ENCODE data around the gene CELSR1.
A peak's percentile ranks its signal among the peaks of the same experiment; 100 is the strongest.

Gene CELSR1

DNA sequence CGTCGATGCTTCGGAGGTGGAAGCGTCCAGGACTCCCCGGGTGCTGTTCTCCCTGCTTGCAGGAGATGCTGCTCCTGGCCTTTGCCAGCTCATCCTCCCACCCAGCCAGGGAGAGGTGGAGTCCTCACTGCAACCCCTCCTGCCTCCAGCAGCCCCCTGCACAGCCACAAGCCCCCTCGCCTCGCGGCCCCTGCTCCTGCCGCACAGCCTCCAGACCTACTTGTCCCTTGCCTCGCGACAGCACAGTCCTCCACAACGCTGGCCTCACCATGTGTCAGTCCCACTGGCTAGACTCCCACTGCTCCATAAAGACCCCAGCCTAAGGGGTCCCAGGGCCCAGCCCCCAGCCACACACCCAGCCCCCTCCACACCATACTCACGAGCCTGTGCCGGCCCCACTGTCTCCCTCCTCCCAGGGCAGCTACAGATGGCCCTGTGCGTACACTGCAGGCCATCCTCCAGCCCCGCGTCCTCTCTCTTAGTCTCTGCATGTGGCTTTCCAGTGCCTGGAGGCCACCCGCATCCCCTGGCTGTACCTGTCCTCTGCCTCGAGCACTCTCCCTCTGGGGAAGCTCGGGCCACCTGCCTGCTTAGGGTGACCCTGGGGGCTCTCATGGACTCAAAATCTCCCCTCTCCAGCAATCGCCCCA lies 91.5 kb downstream of the CELSR1 start:
- no peak for DNase-seq (ENCODE audit: low spot score)

- no peak for DNase-seq (ENCODE audit: low spot score)
These were observed 93.0 kb downstream of the CELSR1 start for GRCh38 chr22:46444390-46444854.

DNA sequence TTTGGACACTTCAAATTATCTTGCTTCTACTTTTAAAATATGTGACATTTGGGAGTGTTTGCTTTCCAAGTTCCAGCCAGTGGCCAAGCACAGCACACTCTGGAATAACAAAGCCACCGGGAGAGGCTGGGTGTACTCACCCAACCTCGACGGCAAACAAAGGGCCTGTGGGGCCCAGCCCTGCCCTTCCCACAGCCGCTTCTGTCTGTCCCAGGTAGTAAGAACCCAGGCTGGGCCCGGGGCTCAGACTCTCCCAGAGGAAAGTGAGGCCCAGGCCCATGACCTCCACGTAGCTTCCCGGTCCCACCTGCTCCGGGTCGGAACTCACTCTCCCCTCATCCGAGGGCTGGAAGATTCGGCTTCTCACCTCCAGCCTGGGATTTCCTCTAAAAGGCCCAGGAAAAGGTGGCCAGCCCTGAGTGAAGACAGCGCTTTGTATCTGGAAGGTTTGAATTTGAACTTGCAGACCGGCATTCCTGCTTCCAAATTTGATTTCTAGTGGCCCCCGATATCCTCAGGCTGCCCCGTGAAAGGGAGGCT lies 93.5 kb downstream of the CELSR1 start:
- DNase-seq (ENCODE audit: low spot score), result no peak

DNA sequence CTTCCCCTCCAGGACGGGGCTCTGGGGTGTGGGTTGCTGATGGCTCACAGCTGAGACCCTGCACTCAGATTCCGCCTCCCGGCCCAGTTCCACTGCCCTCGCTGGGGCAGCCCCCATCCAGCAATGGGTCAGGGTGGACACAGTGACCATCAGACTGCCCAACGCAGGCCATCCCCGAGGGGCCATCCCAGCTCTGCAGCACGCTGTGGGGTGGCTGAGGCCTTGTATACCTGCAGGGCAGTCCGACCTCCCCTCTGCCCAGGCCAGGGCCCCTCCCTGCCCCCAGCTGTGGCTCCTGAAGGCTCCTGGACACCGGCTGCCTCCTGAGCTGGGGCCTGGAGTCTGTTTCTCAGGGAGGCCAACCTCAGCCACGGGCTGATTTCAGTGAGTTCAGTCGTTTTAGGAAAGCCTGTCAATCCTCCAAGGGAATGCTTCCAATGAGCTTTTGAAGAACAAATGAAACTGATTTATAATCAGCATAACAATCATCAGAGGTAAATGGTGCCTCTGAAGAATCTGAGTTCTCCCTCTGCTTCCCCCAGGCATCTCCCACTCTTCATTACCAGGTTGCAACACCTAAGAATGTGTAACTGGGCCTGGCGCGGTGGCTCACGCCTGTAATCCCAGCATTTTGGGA lies 95.1 kb downstream of the CELSR1 start:
- no peak for DNase-seq (ENCODE audit: low spot score)

- no peak for DNase-seq (ENCODE audit: low spot score)
These were observed 97.6 kb downstream of the CELSR1 start for GRCh38 chr22:46439576-46440465.

DNA sequence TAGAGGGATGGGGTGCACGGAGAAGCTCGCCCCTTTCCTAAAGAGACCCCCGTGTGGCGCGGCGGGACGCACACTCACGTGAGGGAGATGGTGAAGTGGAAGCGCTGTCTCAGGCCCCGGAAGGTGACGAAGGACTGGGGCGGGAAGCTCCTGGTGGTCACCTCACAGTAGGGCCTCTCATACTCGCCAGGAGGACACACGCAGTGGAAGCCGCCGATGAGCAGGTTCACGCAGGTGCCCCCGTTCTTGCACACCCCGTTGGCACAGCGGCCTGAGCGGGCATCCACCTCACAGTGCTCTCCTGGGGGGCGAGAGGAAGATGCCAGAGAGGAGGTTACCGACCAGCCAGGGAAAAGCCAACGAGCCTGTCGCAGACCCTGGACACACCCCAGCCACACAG lies 98.3 kb downstream of the CELSR1 start:
- no peak for DNase-seq (ENCODE audit: low spot score)

DNA sequence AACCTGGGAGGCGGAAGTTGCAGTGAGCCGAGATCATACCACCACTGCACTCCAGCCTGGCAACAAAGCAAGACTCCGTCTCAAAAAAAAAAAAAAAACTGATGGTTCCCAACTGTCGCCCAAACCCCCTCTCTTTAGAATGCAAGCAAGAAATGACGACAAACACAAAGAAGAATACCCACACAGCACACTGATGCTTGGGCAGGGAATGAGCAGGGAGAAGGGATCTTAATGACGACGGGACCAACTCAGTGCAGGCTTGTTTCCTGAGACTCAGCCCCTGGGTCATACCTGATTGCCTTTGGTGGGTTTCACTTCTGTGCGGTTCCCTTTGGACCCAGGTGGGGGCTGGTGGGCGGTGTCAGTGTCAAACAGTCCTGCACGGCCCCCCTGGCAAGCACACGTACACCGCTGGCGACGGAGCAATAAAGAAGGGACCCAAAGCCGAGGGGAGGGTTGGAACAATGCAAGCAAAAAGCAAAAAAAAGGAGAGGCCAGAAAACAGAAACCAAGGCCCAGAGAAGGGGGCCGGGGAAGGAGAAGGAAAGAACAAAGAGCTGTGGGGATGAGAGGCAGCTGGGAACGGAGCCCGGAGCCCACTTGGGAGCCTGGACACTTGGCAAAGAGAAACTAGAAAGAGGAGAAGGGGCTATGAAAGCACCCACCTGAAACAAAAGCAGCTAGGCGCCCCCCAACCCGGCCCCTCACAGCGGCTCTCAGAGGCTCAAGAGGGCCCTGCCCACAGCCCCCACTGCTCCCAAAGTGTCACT lies 99.6 kb downstream of the CELSR1 start:
- no peak for DNase-seq (ENCODE audit: low spot score)

GRCh38 chr22:46436595-46437175 lies 100.7 kb downstream of the CELSR1 start:
- DNase-seq (ENCODE audit: low spot score), result no peak

GRCh38 chr22:46433318-46433717 lies 104.1 kb downstream of the CELSR1 start:
- no peak for DNase-seq (ENCODE audit: low spot score)

- no peak for DNase-seq (ENCODE audit: low spot score)
These were observed 105.0 kb downstream of the CELSR1 start for GRCh38 chr22:46432164-46433068.

DNA sequence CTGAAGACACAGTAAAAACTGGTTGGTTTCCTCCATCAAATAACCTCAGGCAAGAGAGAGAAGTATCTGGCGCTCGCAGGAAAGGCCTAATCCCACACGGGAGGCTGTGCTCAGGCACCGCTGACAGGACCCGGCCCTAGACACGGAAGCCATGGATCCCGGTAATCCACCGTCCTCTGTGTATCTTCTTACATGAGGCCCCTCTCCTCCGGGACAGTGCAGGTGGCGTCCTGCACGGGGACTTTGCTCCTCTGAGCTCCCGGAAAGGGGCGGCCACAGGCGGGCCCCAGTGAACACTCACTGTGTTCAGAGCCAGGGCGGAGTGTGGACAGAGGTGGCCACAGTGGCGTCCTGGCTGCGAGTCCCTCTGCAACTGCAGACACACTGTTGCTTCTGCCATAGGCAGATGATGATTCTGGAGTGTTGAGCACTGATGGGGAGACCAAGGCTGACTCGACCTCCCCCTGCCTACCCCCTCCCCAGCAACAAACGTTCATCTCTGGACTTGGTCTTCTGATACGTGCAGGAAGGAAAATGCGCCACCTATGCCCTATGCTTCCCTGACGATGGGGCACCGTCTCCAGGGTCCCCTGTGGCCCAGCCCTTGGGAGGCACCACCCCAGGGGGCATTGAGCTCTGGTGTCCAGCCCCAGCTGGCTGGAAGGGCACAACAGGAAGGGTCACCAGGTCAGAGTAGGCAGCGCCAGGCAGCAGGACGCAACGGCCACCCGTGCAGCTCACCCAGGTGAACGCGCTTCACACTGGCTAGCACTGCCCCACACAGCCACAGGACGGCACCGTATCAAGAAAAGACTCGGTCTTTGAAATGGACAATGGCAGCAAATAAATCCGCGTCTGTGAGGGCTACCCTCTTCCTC lies 106.2 kb downstream of the CELSR1 start:
- DNase-seq (ENCODE audit: low spot score), result no peak

DNA sequence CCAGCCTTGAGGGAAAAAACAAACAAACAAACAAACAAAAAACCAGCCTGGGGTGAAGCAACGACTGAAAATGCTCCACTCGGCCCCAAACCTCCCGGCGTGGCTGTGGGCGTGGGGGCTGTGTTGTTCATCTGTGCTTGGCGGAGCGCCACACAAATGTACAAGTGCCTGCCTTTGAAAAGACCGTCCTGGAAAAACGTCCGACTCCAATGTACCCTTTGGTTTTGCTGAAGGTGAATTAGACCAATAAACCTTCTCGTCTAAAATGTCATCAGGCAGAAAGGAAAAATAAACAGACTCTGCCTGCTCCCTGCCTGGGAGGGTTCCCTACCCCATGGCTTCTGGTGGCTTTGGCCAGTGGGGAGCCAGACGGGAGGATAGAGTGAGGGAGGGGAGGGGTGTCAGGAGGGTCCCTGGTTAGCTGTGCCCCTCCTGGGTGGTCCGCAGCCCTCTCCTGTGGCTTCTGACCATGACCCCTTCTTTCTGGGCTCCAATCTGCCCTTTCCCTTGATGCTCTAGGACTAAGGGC lies 108.0 kb downstream of the CELSR1 start:
- no peak for DNase-seq (ENCODE audit: low spot score)

DNA sequence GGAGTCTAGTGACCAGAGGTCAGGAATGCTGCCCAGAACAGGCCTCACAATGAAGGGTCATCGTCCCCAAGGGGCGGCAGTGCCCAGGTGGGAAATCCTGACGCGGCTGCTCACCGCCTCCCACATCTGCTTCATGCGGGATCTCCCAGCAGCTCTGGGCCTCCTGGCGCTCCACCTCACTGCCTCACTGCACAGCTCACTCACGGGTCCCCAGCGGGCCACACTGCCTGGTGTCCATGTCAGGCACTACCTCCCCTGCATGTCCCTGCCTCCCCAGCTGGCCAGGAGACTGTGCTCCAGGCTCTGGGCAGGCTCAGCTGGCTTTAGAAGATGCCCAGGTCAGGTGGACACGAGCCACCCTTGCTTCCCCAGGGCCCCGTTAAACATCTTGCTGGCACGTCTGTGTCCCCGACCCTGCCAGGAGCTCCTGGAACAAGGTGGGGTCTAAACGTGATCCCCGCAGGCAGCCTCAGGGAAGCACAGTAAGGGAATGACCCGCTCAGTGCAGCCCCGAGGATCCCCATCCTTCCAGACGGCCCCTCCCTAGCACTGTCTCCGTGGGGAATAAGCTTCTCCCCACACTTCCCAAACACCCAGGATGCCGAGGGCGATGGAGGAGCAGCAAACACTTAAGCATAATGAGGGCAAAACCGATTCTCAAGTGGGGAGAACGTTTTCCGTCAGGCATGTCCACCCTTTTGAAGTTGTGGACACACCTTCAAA lies 108.7 kb downstream of the CELSR1 start:
- DNase-seq (ENCODE audit: low spot score), result no peak

DNA sequence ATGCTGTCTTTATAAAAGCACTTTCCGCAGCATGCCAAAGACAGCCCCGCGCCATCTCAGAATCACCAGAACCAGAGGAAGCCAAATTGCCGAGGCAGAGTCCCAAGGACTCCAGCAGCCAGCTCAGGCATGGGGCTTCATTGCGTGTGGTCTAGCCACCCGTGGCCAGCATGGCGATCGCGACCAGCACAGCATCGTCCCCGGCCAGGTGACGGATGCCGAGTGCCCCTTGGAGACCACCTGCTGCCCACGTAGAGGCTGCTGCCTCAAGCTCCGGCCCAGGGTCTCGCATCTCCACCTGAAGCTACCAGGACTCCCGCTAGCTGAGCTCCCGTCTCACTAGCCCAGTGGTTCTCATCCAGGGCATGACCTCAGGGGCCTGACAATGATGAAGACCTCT lies 109.2 kb downstream of the CELSR1 start:
- no peak for DNase-seq (ENCODE audit: low spot score)

GRCh38 chr22:46425016-46425415 lies 112.4 kb downstream of the CELSR1 start:
- DNase-seq (ENCODE audit: low spot score), result no peak

- no peak for DNase-seq (ENCODE audit: low spot score)
These were observed 112.9 kb downstream of the CELSR1 start for GRCh38 chr22:46424496-46424895.

DNA sequence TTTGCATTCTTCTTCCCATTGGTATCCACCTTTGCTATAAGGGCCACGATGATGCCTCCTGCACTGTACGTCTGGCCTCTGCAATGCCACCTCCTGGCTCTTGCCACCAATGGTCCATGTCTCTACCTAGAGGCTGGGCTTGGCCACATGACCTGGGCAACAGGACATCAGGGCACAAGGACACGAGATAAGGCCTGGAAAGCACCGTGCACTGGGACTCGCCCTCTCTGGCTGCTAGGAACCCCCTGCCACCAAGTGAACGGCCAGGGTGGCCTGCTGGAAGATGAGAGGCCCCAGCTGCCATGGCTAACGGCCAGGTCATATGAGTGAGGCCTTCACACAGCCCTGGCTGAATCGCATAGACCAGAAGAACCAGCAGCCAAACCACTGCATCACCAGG lies 114.5 kb downstream of the CELSR1 start:
- DNase-seq (ENCODE audit: low spot score), result peak; percentile 8

GRCh38 chr22:46421267-46421666 lies 116.2 kb downstream of the CELSR1 start:
- DNase-seq (ENCODE audit: low spot score), result no peak
